ENCODE results near the gene ZDHHC14.

DNA sequence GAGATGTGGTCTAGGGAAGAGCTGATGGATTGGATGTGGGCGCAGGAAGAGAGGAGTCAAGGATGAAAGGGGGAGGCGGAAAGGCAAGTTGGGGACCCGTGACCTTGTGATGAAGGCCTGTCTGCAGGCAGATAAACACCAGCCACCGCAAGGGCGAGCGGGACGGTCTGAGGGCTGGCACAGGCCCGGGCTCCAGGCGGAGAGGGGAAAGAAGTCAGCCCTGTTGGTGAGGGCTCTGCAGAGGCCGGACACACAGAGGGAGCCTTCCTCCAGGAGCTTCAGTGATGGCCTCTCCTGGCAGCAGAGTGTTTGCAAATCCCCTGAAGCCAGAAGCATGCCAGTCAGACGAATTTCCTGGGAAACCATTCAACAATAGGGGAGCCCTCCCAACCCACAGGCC, 112.2 kb downstream of the ZDHHC14 start:
- TF ChIP-seq, protein P1, sequence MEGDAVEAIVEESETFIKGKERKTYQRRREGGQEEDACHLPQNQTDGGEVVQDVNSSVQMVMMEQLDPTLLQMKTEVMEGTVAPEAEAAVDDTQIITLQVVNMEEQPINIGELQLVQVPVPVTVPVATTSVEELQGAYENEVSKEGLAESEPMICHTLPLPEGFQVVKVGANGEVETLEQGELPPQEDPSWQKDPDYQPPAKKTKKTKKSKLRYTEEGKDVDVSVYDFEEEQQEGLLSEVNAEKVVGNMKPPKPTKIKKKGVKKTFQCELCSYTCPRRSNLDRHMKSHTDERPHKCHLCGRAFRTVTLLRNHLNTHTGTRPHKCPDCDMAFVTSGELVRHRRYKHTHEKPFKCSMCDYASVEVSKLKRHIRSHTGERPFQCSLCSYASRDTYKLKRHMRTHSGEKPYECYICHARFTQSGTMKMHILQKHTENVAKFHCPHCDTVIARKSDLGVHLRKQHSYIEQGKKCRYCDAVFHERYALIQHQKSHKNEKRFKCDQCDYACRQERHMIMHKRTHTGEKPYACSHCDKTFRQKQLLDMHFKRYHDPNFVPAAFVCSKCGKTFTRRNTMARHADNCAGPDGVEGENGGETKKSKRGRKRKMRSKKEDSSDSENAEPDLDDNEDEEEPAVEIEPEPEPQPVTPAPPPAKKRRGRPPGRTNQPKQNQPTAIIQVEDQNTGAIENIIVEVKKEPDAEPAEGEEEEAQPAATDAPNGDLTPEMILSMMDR (IDR thresholded peaks at IDR 0.05), result no peak
- TF ChIP-seq EP300 (IDR thresholded peaks at IDR 0.05), result no peak
- TF ChIP-seq POLR2A (IDR thresholded peaks at IDR 0.05), result no peak

Data from ovary (tissue), 3 donors.